Measurements from ENCODE around the gene CWC25.

DNA sequence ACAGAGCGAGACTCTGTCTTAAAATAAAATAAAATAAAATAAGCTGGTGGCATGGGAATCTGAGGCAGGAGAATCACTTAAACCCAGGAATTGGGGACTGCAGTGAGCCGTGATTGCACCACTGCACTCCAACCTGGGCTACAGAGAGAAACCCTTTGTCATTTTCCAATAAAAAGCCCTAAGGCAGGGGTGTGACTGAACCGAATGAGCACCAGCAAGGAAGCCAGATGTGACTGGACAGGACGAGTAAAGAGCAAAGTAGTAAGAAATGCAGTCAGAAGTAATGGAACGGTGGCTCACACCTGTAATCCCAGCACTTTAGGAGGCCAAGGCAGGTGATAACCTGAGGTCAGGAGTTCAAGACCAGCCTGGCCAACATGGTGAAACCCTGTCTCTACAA, 32.1 kb upstream of the CWC25 start:
- TF ChIP-seq, protein P1, sequence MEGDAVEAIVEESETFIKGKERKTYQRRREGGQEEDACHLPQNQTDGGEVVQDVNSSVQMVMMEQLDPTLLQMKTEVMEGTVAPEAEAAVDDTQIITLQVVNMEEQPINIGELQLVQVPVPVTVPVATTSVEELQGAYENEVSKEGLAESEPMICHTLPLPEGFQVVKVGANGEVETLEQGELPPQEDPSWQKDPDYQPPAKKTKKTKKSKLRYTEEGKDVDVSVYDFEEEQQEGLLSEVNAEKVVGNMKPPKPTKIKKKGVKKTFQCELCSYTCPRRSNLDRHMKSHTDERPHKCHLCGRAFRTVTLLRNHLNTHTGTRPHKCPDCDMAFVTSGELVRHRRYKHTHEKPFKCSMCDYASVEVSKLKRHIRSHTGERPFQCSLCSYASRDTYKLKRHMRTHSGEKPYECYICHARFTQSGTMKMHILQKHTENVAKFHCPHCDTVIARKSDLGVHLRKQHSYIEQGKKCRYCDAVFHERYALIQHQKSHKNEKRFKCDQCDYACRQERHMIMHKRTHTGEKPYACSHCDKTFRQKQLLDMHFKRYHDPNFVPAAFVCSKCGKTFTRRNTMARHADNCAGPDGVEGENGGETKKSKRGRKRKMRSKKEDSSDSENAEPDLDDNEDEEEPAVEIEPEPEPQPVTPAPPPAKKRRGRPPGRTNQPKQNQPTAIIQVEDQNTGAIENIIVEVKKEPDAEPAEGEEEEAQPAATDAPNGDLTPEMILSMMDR (IDR thresholded peaks at IDR 0.05) = no peak
- no peak for TF ChIP-seq POLR2A (IDR thresholded peaks at IDR 0.05)
